Measurements from ENCODE around the gene SH3YL1.

The SH3YL1 gene

DNA sequence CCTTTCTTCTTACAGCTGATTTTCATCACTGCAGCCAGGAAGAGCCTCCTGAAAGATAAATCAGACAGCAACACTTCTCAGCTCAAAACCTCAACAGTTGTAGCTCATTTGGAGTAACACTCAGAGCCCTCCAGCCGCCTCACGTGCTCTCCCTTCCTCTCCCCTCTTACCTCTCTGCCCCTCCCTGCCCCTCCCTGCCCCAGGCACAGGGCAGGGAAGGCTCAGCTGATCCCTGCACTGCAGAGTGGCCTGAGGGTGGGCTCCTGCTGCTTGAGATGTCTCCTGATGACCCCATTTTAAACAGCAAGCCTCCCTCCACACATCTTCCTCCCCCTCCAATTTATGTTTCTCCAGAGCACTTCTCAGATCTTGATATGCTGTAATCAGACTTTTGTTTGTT is 54.4 kb downstream of the SH3YL1 start:
- no peak for TF ChIP-seq CTCF (IDR thresholded peaks at IDR 0.05; ENCODE audit: insufficient read depth, missing control alignments)
- DNase-seq (ENCODE audit: insufficient read length, low spot score) (no peak), FAIRE-seq (no peak)

DNA sequence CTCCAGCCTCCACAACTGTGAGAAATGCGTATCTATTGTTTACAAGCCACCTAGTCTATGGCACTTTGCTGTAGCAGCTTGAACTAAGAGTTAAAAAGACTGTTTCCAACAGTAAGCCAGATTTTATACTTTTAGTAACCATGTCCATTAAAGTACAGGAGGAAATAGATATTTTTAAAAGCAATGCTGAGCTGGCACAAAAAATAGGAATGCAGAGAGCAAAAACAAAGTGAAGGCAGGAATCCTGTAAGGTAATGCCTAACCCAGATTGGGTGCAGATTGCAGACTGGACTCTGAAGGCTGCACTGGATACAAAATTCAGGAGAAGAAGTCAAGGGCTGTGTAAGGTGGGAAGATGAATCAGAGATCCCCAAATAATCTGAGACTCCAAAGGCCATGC is 55.5 kb downstream of the SH3YL1 start:
- FAIRE-seq (no peak), DNase-seq (ENCODE audit: insufficient read length, low spot score) (no peak)
- TF ChIP-seq CTCF (IDR thresholded peaks at IDR 0.05; ENCODE audit: insufficient read depth, missing control alignments), result no peak

GRCh38 chr2:203984-204383 is 59.8 kb downstream of the SH3YL1 start:
- no peak for TF ChIP-seq CTCF (IDR thresholded peaks at IDR 0.05; ENCODE audit: insufficient read depth, missing control alignments)
- DNase-seq (ENCODE audit: insufficient read length, low spot score) (no peak), FAIRE-seq (no peak)

- DNase-seq (ENCODE audit: insufficient read length, low spot score) (no peak), FAIRE-seq (no peak)
- TF ChIP-seq CTCF (IDR thresholded peaks at IDR 0.05; ENCODE audit: insufficient read depth, missing control alignments), result no peak
Observed at GRCh38 chr2:203401-203800, 60.4 kb downstream of the SH3YL1 start.

DNA sequence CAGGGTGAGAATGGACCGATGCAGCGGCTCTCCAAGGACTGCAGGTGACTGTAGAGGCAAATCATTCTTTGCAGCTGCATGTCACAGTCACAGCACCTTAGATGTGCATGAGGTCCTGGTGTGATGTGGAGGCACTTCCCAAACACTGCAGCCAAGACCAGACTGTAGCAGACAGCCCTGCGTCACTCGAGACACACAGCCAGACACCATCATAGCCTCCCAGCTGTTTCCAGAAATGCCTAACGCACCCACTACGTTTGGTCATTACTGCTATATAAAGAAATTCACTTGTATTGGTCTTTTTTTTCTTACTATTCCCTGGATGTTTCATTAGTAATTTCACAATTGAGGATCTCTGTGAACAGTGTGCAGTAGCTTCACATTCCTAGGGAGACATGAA is 60.9 kb downstream of the SH3YL1 start:
- no peak for TF ChIP-seq CTCF (IDR thresholded peaks at IDR 0.05; ENCODE audit: insufficient read depth, missing control alignments)
- FAIRE-seq (no peak), DNase-seq (ENCODE audit: insufficient read length, low spot score) (no peak)

DNA sequence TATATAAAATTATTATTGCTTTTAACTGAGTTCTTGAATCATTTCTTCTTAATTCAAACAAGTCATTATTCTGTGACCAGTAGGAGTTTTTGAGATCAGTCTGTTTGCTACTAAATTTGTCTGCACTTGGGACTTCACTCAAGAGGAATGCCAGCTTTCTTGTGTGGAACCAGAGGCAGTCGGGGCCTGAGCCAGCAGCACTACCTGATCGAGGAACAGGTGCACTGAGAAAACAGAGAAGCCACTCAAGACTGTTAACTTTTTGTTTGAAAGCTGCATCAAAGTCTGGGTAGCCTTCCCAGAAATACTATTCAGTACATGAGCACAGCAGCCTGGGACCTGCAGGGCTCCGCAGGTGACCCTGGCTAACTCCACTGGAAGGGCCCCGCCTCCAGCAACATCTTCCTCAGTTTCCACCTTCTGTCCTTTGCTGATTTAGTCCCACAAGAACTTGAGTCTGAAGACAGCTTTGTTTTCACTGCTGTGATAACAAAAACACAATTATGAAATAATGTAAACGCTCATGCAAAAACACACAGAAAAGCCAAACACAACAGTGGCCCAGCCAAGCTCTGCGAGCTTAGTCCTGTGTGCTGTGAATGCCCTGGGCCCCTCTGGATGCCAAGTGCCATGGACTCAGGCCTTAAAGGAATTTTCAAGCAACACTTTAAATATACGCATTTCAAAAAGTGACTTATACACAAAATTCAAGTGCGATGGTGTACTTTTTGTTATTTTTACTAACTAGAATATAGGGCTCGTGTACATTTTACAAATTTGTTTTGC is 62.0 kb downstream of the SH3YL1 start:
- no peak for TF ChIP-seq CTCF (IDR thresholded peaks at IDR 0.05; ENCODE audit: insufficient read depth, missing control alignments)
- FAIRE-seq (no peak), DNase-seq (ENCODE audit: insufficient read length, low spot score) (no peak)
